ENCODE measurements around the gene GMDS.

GRCh38 chr6:2183752-2184151, 61.7 kb downstream of the GMDS start:
- no peak for TF ChIP-seq POLR2A (IDR thresholded peaks at IDR 0.05)
- TF ChIP-seq POLR2AphosphoS5 (IDR thresholded peaks at IDR 0.05; ENCODE audit: insufficient read depth in 1 of 2, low read depth in 1 of 2), result no peak
- TF ChIP-seq CTCF (IDR thresholded peaks at IDR 0.05), result no peak

Measured in vagina (tissue), 2 donors.